ENCODE measurements around the gene GTF3C1. TPM values are rescaled to one million over a fixed set of nuclear protein-coding genes. Genes with fewer than 3 reads are reported as not detected.
A peak's percentile ranks its signal among the peaks of the same experiment; 100 is the strongest.

The GTF3C1 gene
- total RNA-seq (2022) = 38.1 and 52.3 TPM in 2 replicates
- percentile 68 among the genes with signal in this experiment for Bru-seq, nascent RNA
- BruChase-seq, experiment 1, labeled RNA remaining after a 6-hour chase = percentile 82 among the genes with signal in this experiment
- BruChase-seq, experiment 2, labeled RNA remaining after a 2-hour chase = percentile 71 among the genes with signal in this experiment
- long read RNA-seq, full-length matches to known transcripts = 53 of 82 reads
- long read RNA-seq, partial matches to known transcripts = 18 of 82 reads
- long read RNA-seq, other reads (novel, unspliced or antisense) = 11 of 82 reads

GRCh38 chr16:27549746-27550581 is at the start of gene GTF3C1, which contains the start of gene KATNIP:
TSS of gene GTF3C1 (minus strand) at chr16:27549913. CDS start at chr16:27549890, 23 bp downstream.
TSS of gene KATNIP (plus strand) at chr16:27550144. CDS start at chr16:27550171, 27 bp downstream.
- no peaks in the 10 kb centered on the region for H3K27me3 Mint-ChIP-seq (ENCODE audit: insufficient read depth, unreplicated experiment)
- H3K4me1 Mint-ChIP-seq (ENCODE audit: insufficient read depth, unreplicated experiment) = peaks cover 39% of the 10 kb centered on the region
- DNase-seq (ENCODE audit: unreplicated experiment) = peak; percentile 99
- ChIA-PET CTCF (interaction anchor here (0.7 to 1.2 kb wide), 5 partner anchors 9 to 522 kb away, joined by 3 to 6 read pairs (median 3); no protein-coding TSS in a partner anchor), POLR2A (interaction anchor here (0.5 to 3.0 kb wide), 13 partner anchors 9 to 383 kb away, joined by 3 to 40 read pairs (median 3); no protein-coding TSS in a partner anchor)
- no peak for TF ChIP-seq CTCF (IDR thresholded peaks at IDR 0.05; ENCODE audit: unreplicated experiment)
- H3K9me3 Mint-ChIP-seq (ENCODE audit: unreplicated experiment) = no peaks in the 10 kb centered on the region
- H3K4me3 Mint-ChIP-seq (ENCODE audit: unreplicated experiment) = peak within 1 kb of the TSS; percentile 100
- peaks cover 26% of the 10 kb centered on the region for H3K36me3 Mint-ChIP-seq (ENCODE audit: insufficient read depth, unreplicated experiment)
- BruUV-seq (replicated peaks) = no TSS peak
- peak within 1 kb of the TSS; percentile 100 for H3K27ac Mint-ChIP-seq (ENCODE audit: low read depth, unreplicated experiment)
- intact Hi-C loops (cut with micrococcal nuclease) = loop anchor here (1.0 kb wide), 1 partner anchor 28 kb away; no protein-coding TSS in a partner anchor

- DNase-seq (ENCODE audit: unreplicated experiment) = no peak
- no TSS peak for BruUV-seq (replicated peaks)
- no peak overlapping the region for H3K4me3 Mint-ChIP-seq (ENCODE audit: unreplicated experiment)
- intact Hi-C loops (cut with micrococcal nuclease) = no loop called here
- H3K36me3 Mint-ChIP-seq (ENCODE audit: insufficient read depth, unreplicated experiment) = peaks cover 9% of the 10 kb centered on the region
- H3K27ac Mint-ChIP-seq (ENCODE audit: low read depth, unreplicated experiment) = peak overlapping the region; percentile 22
- ChIA-PET POLR2A (no interaction called here), CTCF (interaction anchor here (1.0 kb wide), 1 partner anchor 8 kb away, joined by 7 read pairs; no protein-coding TSS in a partner anchor)
- TF ChIP-seq CTCF (IDR thresholded peaks at IDR 0.05; ENCODE audit: unreplicated experiment) = no peak
- H3K9me3 Mint-ChIP-seq (ENCODE audit: unreplicated experiment) = no peaks in the 10 kb centered on the region
- H3K27me3 Mint-ChIP-seq (ENCODE audit: insufficient read depth, unreplicated experiment) = no peaks in the 10 kb centered on the region
- no peaks in the 10 kb centered on the region for H3K4me1 Mint-ChIP-seq (ENCODE audit: insufficient read depth, unreplicated experiment)
Measured at GRCh38 chr16:27598931-27599565, 49.3 kb upstream of the GTF3C1 start.

GRCh38 chr16:27598220-27598619 is 48.5 kb upstream of the GTF3C1 start:
- POLR2A ChIA-PET = no interaction called here
- no peaks in the 10 kb centered on the region for H3K27me3 Mint-ChIP-seq (ENCODE audit: insufficient read depth, unreplicated experiment)
- H3K4me1 Mint-ChIP-seq (ENCODE audit: insufficient read depth, unreplicated experiment) = no peaks in the 10 kb centered on the region
- H3K9me3 Mint-ChIP-seq (ENCODE audit: unreplicated experiment) = no peaks in the 10 kb centered on the region
- no peak for TF ChIP-seq CTCF (IDR thresholded peaks at IDR 0.05; ENCODE audit: unreplicated experiment)
- no peak for DNase-seq (ENCODE audit: unreplicated experiment)
- no peak overlapping the region for H3K27ac Mint-ChIP-seq (ENCODE audit: low read depth, unreplicated experiment)
- intact Hi-C loops (cut with micrococcal nuclease) = no loop called here
- CTCF ChIA-PET = interaction anchor here (0.8 kb wide), 1 partner anchor 11 kb away, joined by 3 read pairs; no protein-coding TSS in a partner anchor
- no TSS peak for BruUV-seq (replicated peaks)
- peaks cover 9% of the 10 kb centered on the region for H3K36me3 Mint-ChIP-seq (ENCODE audit: insufficient read depth, unreplicated experiment)
- H3K4me3 Mint-ChIP-seq (ENCODE audit: unreplicated experiment) = no peak overlapping the region

Data from MCF 10A (cell line).